Heart left ventricle (tissue), 13 donors: ENCODE measurements around the gene MCC.

ENCODE experiments used
- CTCF ChIP-seq, 12 donors: fragments of 200-600 bp; sonication (generic) in 4 of 12; IDR thresholded peaks; one replicate each; pipeline versions ENCODE4 v1.5.0 to v1.8.0; 2018 to 2022; ENCODE audit warnings: antibody characterized with exemption in 12 of 12, mild to moderate bottlenecking in 5 of 12
- POLR2A ChIP-seq, 2 donors: fragments of 450-650 bp; IDR thresholded peaks; one replicate each; pipeline ENCODE4 v1.6.1; 2017; ENCODE audit warnings: antibody characterized with exemption in 2 of 2, mild to moderate bottlenecking in 2 of 2, moderate library complexity in 2 of 2
- donor health status: ischemic (EF 13 %, LVEDD 7.1; RV severe dilation, severe dysfunction).
- donor health status: DM: no; HTN: yes; CAD: no.
- donor health status: DM: no; HTN: no; CAD: no.
- donor health status: ischemic (EF 25% LVEDD 6.9; RV normal size, moderate dysfunction).
- donor health status: ischemic (EF 25% LVEDD 5.7; RV mildly dilated, moderate dysfunction).
- donor health status: ischemic (EF 35%, LVEDD 5.7; RV mildly dilated, moderate dysfunction).
- donor health status: nonischemic (EF 11% LVEDD 7.7; RV severe dilation, severe dysfunction).
- donor health status: DM: yes; HTN: yes; CAD: no.
- donor health status: PGD.
- donor health status: ischemic (EF 29% LVEDD 5.4; RV normal size, mild dysfunction).
- donor health status: nonischemic (EF 23%, LVEDD 6.1; RV moderate dilation, normal function).

DNA sequence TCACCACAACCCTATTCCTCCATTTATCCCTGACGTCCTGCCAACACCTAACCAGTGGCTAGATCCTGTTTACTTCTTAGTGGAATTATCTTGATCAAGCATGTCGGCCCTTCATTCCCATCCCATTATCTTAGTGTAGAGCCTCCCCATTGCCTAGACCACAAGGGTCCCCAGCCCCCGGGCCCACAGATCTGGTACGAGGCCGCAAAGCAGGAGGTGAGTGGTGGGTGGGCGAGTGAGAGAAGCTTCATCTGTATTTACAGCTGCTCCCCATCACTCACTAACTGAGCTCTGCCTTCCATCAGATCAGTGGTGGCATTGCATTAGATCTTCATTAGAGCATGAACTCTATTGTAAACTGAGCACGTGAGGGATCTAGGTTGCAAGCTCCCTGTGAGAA, 236.2 kb downstream of the MCC start:
- TF ChIP-seq CTCF (IDR thresholded peaks at IDR 0.05) = no peak
- TF ChIP-seq POLR2A (IDR thresholded peaks at IDR 0.05) = no peak
